Astrocyte (in vitro differentiated cells and primary cell): ENCODE measurements around the gene POU2AF3.

Experiments used
- CTCF ChIP-seq: IDR thresholded peaks from 2 replicates; pipeline ENCODE4 v1.5.1; 2011; ENCODE audit warnings: low read depth, mild to moderate bottlenecking, inconsistent platforms, low read length, moderate library complexity; ENCODE audit not compliant: insufficient read depth
- EZH2 ChIP-seq: IDR thresholded peaks from 2 replicates; pipeline ENCODE4 v1.6.1; 2012; ENCODE audit warnings: mild to moderate bottlenecking, low read length, inconsistent platforms; ENCODE audit not compliant: insufficient read depth

DNA sequence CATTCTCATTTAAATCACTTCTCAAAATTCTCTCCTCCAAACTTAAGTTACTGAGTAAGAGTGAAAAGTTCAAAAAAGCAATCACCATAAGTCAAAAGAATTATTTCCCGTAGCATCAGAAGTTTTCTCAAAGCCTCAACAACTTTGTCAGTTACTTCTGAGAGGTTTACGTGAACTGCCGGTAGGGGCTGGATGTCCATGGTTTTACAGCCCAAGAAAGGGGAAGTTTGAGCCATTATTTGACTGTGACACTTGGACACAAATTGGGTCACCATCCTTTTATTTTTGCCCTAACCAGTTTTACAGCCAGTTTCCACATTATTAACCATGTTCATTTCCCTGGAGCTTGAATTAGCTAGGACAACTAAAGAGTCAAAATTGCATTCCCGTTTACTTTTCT lies 7.5 kb downstream of the POU2AF3 start:
- TF ChIP-seq CTCF: no peak
- TF ChIP-seq EZH2: no peak
